B cell (primary cell): Measurements from ENCODE around the gene RIC8A. TPM values are rescaled to one million over a fixed set of nuclear protein-coding genes. Genes with fewer than 3 reads are reported as not detected.

Experiments
- ATAC-seq: fragments of 200-7000 bp; cut with Tn5 transposase; one replicate; pipeline ENCODE4 v1.10.0; 2021; ENCODE audit warnings: low read depth, mild to moderate bottlenecking, moderate number of reproducible peaks, moderate library complexity
- CTCF ChIA-PET: fragments of 350-600 bp; sonication (Branson Sonifier 250); formaldehyde crosslinking; loops from one replicate; lab custom pipeline; 2021; ENCODE audit warnings: antibody characterized with exemption, inconsistent platforms; lab: Charles Lee
- POLR2A ChIA-PET: fragments of 350-600 bp; sonication (Branson Sonifier 250); formaldehyde crosslinking; loops from one replicate; lab custom pipeline; 2021; ENCODE audit warnings: antibody characterized with exemption; lab: Charles Lee
- DNase-seq: peaks from one replicate; pipeline ENCODE4 v3.0.0; 2013
- H2AFZ ChIP-seq: 2 replicates; pipeline ENCODE4 v1.6.1; 2012; ENCODE audit warnings: mild to moderate bottlenecking, low read depth, low read length; ENCODE audit not compliant: insufficient read depth, poor library complexity, severe bottlenecking
- H3K27ac ChIP-seq, 2 donors: 1 replicate in 1 of 2; 2 replicates in 1 of 2; pipeline ENCODE4 v1.5.1; 2012 to 2013; ENCODE audit warnings: low read length in 2 of 2, mild to moderate bottlenecking in 2 of 2, moderate library complexity in 1 of 2
- H3K27me3 ChIP-seq, 4 experiments: fragments of 200-600 bp in 1 of 4; sonication (generic) in 1 of 4; replicated peaks in 1 of 4; 1 replicate in 2 of 4; 2 replicates in 2 of 4; pipeline versions ENCODE4 v1.6.1 to v1.7.0; 2013 to 2016; ENCODE audit warnings: low read length in 3 of 4, mild to moderate bottlenecking in 2 of 4, mixed read lengths in 1 of 4, moderate library complexity in 1 of 4; ENCODE audit not compliant: insufficient read depth in 4 of 4, control insufficient read depth in 3 of 4; ENCODE audit errors: control extremely low read depth in 1 of 4
- H3K36me3 ChIP-seq, 2 experiments: replicated peaks in 1 of 2; 1 replicate in 1 of 2; 2 replicates in 1 of 2; pipeline versions ENCODE4 v1.6.1 to v1.7.1; 2013; ENCODE audit warnings: low read length in 1 of 2; ENCODE audit not compliant: insufficient read depth in 2 of 2, control insufficient read depth in 1 of 2; ENCODE audit errors: control extremely low read depth in 1 of 2, extremely low read depth in 1 of 2
- H3K4me1 ChIP-seq, 2 donors: fragments of 200-600 bp in 1 of 2; sonication (generic) in 1 of 2; 1 replicate in 1 of 2; 2 replicates in 1 of 2; pipeline versions ENCODE4 v1.5.1 to v1.6.1; 2013 to 2017; ENCODE audit warnings: low read length in 2 of 2; ENCODE audit not compliant: control insufficient read depth in 2 of 2, insufficient read depth in 2 of 2
- H3K4me2 ChIP-seq: replicated peaks from 2 replicates; pipeline ENCODE3; 2012; ENCODE audit warnings: mild to moderate bottlenecking, low read depth, low read length; ENCODE audit not compliant: poor library complexity, severe bottlenecking
- H3K4me3 ChIP-seq, 5 experiments: fragments of 200-600 bp in 1 of 5; sonication (generic) in 1 of 5; 1 replicate in 3 of 5; 2 replicates in 2 of 5; pipeline versions ENCODE4 v1.5.1 to v1.7.0; 2011 to 2016; ENCODE audit warnings: low read length in 4 of 5, mild to moderate bottlenecking in 4 of 5, low read depth in 2 of 5, control low read depth in 1 of 5, moderate library complexity in 1 of 5; ENCODE audit not compliant: insufficient read depth in 1 of 5; ENCODE audit errors: control extremely low read depth in 1 of 5, extremely low read depth in 1 of 5
- H3K79me2 ChIP-seq: fragments of 200-600 bp; sonication (generic); one replicate; pipeline ENCODE4 v1.6.0; 2016; ENCODE audit warnings: low read length; ENCODE audit not compliant: control insufficient read depth, insufficient read depth
- H3K9ac ChIP-seq: fragments of 200-600 bp; sonication (generic); 2 replicates; pipeline ENCODE4 v1.6.1; 2017; ENCODE audit warnings: mild to moderate bottlenecking, low read length, moderate library complexity
- H3K9me3 ChIP-seq, 3 donors: one replicate each; pipeline versions ENCODE4 v1.6.1 to v1.7.1; 2013; ENCODE audit warnings: low read length in 2 of 3; ENCODE audit not compliant: control insufficient read depth in 2 of 3, insufficient read depth in 1 of 3; ENCODE audit errors: control extremely low read depth in 1 of 3
- H4K20me1 ChIP-seq: 2 replicates; pipeline ENCODE4 v1.6.0; 2012; ENCODE audit warnings: mild to moderate bottlenecking, low read length; ENCODE audit not compliant: insufficient read depth, control insufficient read depth, poor library complexity, severe bottlenecking
- H3K27ac Mint-ChIP-seq: one replicate; pipeline ENCODE4 v1.8.0; 2021; ENCODE audit warnings: mixed read lengths
- H3K27me3 Mint-ChIP-seq: one replicate; pipeline ENCODE4 v1.8.0; 2021; ENCODE audit warnings: mixed read lengths
- H3K4me1 Mint-ChIP-seq: one replicate; pipeline ENCODE4 v1.8.0; 2021; ENCODE audit warnings: mixed read lengths
- H3K4me3 Mint-ChIP-seq: one replicate; pipeline ENCODE4 v1.8.0; 2021; ENCODE audit warnings: mixed read lengths
- H3K9me3 Mint-ChIP-seq: one replicate; pipeline ENCODE4 v1.8.0; 2022; ENCODE audit warnings: mixed read lengths; ENCODE audit not compliant: insufficient read depth
- CTCF ChIP-seq: fragments of 200-600 bp; IDR thresholded peaks from one replicate; pipeline ENCODE4 v1.8.0; 2022; ENCODE audit warnings: antibody characterized with exemption, mild to moderate bottlenecking
- EZH2 ChIP-seq: IDR thresholded peaks from 2 replicates; pipeline ENCODE4 v1.6.1; 2012; ENCODE audit warnings: borderline replicate concordance, low read depth, mild to moderate bottlenecking, moderate library complexity, low read length; ENCODE audit not compliant: insufficient read depth, poor library complexity, severe bottlenecking
- WGBS: methylation state at CpG from one replicate; pipeline ENCODE4 v1.1.5; 2013; ENCODE audit warnings: missing lambda C conversion rate; ENCODE audit not compliant: insufficient coverage; 5-methylcytosine and 5-hydroxymethylcytosine counted together
- intact Hi-C: fragments of 100-400 bp; cut with micrococcal nuclease; formaldehyde crosslinking; loops from one replicate; pipeline ENCODE4 v1.10.0; 2022
- polyA plus RNA-seq: library from polyadenylated mRNA; depleted of rRNA; stranded (reverse); fragments of >200 nt; gene quantifications from 2 replicates; pipeline ENCODE4 v1.2.3, GENCODE V29; 2012
- total RNA-seq, 2 donors: library from RNA; stranded (reverse); fragments of 120-200 nt in 1 of 2; gene quantifications; 1 replicate in 1 of 2; 2 replicates in 1 of 2; pipeline versions ENCODE4 v1.2.3 to v1.2.4, GENCODE V29; 2013 to 2022

Gene RIC8A
- total and polyA plus RNA-seq, 2 donors (not counting 1 experiment from before 2014, with no cell fraction given): 100 to 102 TPM

DNA sequence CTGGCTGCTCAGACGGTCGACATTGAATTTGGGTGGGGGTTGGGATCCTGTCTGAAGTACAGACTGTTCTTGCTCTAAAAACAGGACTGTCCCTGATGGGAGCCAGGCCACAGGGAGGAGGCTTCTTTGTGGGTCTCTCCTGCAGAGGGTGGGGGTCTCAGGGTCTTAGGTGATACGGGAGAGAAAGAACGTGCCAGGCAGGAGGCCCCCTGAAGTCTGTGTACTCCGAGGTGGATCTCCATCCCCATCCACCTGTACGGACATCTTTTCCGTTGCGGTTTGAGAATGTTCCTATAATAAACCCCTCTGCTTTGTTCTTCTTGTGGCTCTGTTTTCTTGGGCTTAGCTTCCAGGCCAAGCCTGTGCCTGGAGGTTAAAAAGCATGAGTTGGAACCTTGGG is 45.2 kb downstream of the RIC8A start:
- DNase-seq (no peak), ATAC-seq (no peak)
- H3K4me3 Mint-ChIP-seq: no peak overlapping the region
- no peak overlapping the region for H3K4me3 ChIP-seq
- no peaks in the 10 kb centered on the region for H3K27me3 ChIP-seq
- H3K9ac ChIP-seq: no peak overlapping the region
- no peak for TF ChIP-seq EZH2
- TF ChIP-seq CTCF: no peak
- no peak overlapping the region for H2AFZ ChIP-seq
- H3K27ac ChIP-seq: no peak overlapping the region
- intact Hi-C loops: no loop called here
- no peaks in the 10 kb centered on the region for H3K9me3 Mint-ChIP-seq
- H3K4me1 Mint-ChIP-seq: peaks cover 17% of the 10 kb centered on the region
- no peaks in the 10 kb centered on the region for H4K20me1 ChIP-seq
- ChIA-PET CTCF (interaction anchor here (0.8 to 6.2 kb wide), 11 partner anchors 10 to 110 kb away, joined by 3 to 82 read pairs (median 32); partner anchors contain the start of genes IFITM2 and IFITM5), POLR2A (no interaction called here)
- 98% methylated on average over 4 of the region's 8 CpGs for WGBS
- peaks cover 5% of the 10 kb centered on the region for H3K79me2 ChIP-seq
- no peaks in the 10 kb centered on the region for H3K9me3 ChIP-seq
- peaks cover 0 to 56% of the 10 kb centered on the region in 2 experiments for H3K36me3 ChIP-seq
- no peaks in the 10 kb centered on the region for H3K27me3 Mint-ChIP-seq
- H3K27ac Mint-ChIP-seq: peak overlapping the region; percentile 26
- peaks cover 9 to 16% of the 10 kb centered on the region in 2 donors for H3K4me1 ChIP-seq
- no peak overlapping the region for H3K4me2 ChIP-seq

- H3K9ac ChIP-seq: no peak overlapping the region
- POLR2A ChIA-PET: no interaction called here
- CTCF ChIA-PET: interaction anchor here (0.8 to 6.2 kb wide), 6 partner anchors 12 to 109 kb away, joined by 3 to 82 read pairs (median 37); partner anchors contain the start of gene IFITM2
Observed at GRCh38 chr11:253160-253885, 45.8 kb downstream of the RIC8A start.

More at GRCh38 chr11:253160-253885, 45.8 kb downstream of the RIC8A start:
- Histone ChIP-seq H3K4me2 (no peak overlapping the region), H3K4me3 (no peak overlapping the region), H3K27ac (no peak overlapping the region), H4K20me1 (no peaks in the 10 kb centered on the region), H2AFZ (no peak overlapping the region), H3K9me3 (no peaks in the 10 kb centered on the region), H3K27me3 (no peaks in the 10 kb centered on the region), H3K4me1 (peaks cover 16 to 23% of the 10 kb centered on the region in 2 donors), H3K79me2 (peaks cover 5% of the 10 kb centered on the region), H3K36me3 (peaks cover 0 to 49% of the 10 kb centered on the region in 2 experiments)
- no peak for TF ChIP-seq EZH2
- Mint-ChIP-seq H3K27me3 (no peaks in the 10 kb centered on the region), H3K4me1 (peaks cover 23% of the 10 kb centered on the region), H3K27ac (no peak overlapping the region), H3K9me3 (no peaks in the 10 kb centered on the region), H3K4me3 (no peak overlapping the region)
- no peak for DNase-seq
- intact Hi-C loops: no loop called here
- no peak for ATAC-seq
- 96% methylated on average over 13 of the region's 13 CpGs for WGBS
